HL-60 (cell line): Measurements from ENCODE around the gene DCAF17.

Experiments
- CTCF ChIP-seq: IDR thresholded peaks from one replicate; pipeline ENCODE4 v1.5.1; 2011; ENCODE audit warnings: low read length, control low read depth, inconsistent platforms; ENCODE audit not compliant: insufficient read depth
- GABPA ChIP-seq: IDR thresholded peaks from 2 replicates; pipeline ENCODE4 v1.6.1; 2012; ENCODE audit warnings: low read depth
- POLR2AphosphoS5 ChIP-seq: IDR thresholded peaks from 2 replicates; pipeline ENCODE4 v1.6.1; 2012; ENCODE audit warnings: low read depth
- REST ChIP-seq: IDR thresholded peaks from 2 replicates; pipeline ENCODE4 v1.6.1; 2012; ENCODE audit warnings: low read depth; ENCODE audit not compliant: insufficient replicate concordance

GRCh38 chr2:171419333-171419732 lies 14.7 kb upstream of the DCAF17 start:
- TF ChIP-seq CTCF (no peak), REST (no peak), POLR2AphosphoS5 (no peak), GABPA (no peak)
